Activated CD4-positive, alpha-beta T cell treated with anti-CD3 and anti-CD28 coated beads, Interleukin-2, amount 50 U/mL, for 4 hours (primary cell): Measurements from ENCODE around the gene KCNN3.
A peak's percentile ranks its signal among the peaks of the same experiment; 100 is the strongest.

Experiments
- DNase-seq, 2 experiments: peaks; one replicate each; pipeline ENCODE4 v3.0.0-alpha.2; 2020

The KCNN3 gene

DNA sequence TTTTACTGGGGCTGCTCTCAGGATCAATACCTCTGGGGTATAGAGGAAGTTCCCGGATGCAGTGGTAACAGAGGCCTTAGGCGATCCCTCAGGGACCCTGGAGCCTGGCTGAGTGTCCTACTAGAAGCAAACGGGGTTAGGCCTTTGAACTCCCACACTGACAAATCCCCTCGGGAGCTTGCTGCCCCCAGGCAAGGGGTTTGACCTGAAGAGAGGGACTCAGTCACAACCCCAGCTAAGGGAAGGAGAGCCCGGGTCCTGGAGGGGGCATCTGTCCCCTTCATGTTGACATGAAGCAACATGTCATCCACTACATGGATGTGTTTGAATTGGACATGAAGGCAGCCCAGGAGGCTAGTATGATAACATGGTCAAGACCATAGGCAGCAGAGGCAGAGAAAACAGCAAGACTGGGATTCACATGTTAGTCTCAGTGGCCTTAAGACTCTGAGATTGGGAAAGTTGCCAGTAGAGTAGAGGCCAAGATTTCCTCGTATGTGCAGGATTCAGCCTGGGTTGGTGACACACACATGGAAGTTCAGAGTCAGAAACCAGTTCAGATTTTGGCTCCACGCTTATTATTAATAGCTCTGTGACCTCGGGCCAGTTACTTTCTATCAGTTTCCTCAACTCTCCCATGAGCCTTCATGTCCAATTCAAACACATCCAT lies 101.5 kb downstream of the KCNN3 start:
- DNase-seq, result no peak

DNA sequence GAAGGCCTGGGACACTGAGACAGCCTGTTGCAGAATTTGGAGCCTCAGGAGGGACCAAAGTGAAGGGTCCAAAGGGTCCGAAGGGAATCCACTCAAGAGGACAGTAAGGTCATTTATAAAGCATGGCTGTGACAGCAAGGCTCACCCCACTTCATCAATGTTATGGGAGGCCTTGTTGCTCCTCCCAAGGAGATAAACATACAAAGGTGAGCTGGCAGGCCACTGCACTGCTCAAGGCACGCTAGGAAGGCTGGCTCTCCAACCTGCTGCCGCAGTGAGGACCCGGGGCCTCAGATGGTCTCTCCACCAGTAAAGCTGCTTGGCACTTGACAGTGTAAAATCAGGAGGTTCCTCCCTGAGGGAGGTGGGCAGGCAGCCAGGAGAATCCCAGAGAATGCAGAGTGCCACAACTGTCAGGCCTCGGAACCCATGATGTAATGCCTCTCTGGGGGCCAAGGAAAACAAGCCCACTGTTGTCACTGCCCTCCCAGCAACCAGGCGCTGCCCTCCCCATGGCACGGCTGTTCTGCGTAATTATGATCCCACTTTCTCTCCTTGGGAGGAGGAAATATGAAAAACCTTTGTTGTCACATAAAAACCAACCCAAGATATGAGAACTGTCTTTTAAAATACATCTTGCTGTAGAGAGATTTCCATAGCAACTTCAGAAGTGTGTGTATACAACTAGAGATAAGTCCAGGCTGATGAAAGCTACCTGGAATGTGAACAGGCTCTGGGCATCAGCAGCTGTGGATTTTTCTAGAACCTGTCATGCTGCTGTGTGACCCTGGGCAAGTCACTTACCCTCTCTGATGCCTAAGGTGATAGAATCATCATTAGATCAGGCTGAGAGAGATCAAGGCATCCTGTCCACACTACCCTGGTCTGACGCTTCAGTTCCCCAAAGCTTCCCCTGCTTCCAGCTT lies 102.5 kb downstream of the KCNN3 start:
- no peak for DNase-seq

DNA sequence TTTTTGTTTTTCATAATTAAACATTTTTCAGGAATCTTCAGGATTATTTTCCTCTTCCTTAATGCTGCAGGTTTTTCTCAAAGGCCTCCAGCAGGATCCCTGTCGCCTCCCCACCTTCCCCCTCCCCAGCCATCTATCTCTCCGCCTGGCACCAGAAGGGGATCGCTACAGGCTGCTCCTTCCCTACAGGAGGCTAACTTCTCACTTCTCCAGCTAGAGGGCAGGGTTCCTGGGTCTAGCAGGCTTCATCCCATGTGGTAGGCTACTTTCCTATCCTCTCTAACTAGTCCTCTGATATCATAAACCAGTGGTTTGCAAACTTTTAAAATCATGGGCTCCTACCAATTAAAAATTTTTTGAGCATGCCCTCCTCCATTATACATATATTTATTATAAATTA lies 104.1 kb downstream of the KCNN3 start:
- DNase-seq, result no peak

DNA sequence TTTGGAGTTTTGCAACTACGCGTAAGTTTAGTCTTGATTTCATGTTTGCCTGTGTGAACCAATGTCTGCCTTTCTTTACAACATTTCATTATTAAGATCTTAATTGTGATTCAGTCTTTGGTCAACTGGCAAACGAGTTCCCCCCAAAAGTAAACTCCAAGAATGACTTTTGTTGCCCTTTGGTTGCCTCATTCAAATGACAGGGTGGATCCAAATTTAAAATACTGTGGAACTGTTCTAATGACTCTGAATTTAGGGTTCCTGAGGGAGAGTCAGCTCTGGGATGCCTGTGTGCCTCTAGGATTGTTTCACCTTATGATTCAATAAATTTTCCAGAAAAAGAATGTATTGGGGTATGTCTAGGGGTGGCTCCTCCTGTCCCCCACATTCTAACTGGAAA lies 105.3 kb downstream of the KCNN3 start:
- DNase-seq, result no peak

DNA sequence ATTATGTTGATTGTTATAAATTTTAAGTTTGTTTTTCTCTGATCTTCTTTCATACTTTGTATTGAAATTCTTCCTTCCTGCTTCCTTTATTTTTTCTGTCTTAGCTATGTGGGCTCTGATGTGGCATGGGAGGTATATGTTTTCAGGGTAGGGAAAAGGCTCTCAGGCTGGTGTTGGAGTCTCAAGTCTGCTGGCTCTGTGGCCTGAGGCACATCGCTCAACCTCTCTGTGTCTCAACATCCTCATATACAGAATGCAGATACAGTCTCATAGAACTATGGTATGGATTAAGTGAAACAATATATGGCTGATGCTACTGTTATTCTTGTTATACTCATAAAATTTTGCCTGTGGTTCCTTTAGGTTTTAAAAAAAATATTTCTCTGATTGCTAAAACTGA lies 105.9 kb downstream of the KCNN3 start:
- DNase-seq, result no peak

DNA sequence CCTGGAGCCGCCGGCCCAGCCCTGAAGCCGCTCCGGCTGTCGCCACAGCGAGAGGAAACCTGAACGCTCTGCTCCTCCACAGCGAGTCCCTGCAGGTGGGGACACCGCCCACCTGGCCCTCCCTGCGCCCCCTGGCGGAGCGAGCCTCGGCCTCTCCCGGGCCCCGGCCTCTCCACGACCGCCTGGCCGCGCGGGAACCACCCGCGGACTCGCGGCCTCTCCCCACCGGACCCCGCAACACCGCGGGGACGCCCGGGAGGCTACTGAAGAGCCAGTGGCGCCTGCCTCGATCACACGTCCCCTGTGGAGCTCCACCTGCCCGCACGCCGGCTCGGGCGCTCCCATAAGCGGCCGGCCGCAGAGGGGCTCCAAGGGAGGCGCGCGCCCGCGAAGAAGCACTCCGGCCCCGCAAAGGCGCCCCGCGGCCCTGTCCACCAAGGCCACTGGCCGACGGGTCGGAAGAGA lies 109.6 kb downstream of the KCNN3 start:
- DNase-seq, result peak; percentile 83 to 85

DNA sequence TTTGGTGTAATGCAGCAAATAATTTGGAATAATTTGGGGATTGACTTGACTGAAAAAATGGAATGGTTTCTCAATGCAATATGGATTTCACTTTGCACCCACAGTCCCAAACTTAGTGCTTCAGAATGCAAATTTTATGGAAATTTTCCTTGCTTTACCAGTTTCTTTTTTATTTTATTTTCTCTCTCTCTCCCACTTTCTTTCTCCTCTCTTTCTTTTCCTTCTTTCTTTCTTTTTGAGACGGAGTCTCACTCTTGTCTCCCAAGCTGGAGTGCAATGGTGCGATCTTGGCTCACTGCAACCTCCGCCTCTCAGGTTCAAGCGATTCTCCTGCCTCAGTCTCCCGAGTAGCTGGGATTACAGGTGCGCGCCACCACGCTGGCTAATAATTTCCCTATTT lies 110.3 kb downstream of the KCNN3 start:
- DNase-seq, result no peak

DNA sequence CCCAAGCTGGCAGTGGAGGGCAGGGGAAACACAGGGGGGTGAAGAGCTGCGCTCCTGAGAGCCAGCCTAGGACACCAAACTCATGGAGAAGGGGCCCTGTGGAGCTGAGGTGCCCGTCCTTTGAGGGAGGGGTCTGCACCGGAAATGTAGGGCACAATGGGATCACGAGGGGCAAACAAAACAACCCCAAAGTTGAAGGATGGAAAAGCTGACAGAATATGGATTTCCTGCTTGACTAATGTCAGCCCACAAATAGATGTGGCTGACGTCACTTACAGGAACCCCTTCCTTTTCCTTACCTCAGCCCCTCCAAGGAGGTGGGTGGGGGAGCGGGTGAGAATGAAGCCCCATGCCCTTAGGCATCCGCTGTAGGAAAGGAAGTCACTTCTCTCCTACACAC lies 110.9 kb downstream of the KCNN3 start:
- peak; percentile 67 to 77 for DNase-seq

DNA sequence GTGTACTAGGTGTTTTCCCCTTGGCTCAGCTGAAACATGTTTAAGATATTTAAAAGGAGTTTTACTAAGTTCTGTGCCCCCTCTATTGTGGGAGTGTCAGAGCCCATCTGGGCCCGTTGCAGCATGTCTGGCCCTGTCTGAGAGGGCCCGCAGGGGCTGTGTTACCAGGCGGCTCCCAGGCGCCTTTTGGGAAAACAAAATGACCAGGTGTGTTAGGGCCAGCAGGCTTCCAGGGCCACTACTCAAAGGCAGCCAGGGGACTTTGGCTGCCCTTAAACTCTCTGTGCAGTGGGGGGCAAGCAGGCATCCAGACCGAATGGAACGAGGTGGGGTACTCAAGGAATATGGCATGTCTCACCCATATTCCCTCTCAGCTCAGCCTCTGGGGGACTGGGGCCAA lies 111.7 kb downstream of the KCNN3 start:
- no peak for DNase-seq

DNA sequence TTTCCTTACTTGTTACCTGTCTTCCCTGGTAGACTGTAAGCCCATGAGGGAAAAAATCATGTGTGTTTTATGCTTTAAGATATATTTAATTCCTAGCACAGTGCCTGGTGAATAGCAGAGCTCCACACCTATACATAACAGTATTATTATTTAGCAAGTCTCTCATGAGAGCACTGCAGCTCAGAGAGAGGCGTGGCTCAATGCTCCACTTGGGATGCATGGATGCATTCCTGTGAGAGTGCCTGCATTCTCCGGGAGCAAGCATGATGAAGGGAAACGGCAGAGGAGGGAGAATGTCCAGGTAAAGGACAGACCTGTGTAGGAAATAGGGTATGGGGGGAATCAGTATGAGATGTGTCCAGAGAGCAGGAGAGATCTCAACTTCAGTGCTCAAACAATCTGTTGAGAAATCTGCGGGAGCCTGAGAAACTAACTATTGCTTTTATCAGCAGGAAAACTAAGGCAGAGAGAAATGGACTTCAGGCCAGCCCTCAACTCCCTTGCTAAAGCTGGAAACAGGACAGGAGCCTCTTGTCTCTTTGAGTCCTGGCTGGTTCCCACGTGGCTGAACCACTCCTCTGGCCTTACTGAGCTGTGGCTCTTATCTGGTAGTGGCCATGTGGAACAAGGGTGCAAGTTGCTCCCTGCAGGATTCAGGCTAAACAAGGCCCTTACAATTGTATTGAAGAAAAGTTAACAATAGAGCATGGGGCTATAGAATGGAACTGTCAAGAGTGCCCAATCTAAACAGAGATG lies 113.1 kb downstream of the KCNN3 start:
- no peak for DNase-seq

DNA sequence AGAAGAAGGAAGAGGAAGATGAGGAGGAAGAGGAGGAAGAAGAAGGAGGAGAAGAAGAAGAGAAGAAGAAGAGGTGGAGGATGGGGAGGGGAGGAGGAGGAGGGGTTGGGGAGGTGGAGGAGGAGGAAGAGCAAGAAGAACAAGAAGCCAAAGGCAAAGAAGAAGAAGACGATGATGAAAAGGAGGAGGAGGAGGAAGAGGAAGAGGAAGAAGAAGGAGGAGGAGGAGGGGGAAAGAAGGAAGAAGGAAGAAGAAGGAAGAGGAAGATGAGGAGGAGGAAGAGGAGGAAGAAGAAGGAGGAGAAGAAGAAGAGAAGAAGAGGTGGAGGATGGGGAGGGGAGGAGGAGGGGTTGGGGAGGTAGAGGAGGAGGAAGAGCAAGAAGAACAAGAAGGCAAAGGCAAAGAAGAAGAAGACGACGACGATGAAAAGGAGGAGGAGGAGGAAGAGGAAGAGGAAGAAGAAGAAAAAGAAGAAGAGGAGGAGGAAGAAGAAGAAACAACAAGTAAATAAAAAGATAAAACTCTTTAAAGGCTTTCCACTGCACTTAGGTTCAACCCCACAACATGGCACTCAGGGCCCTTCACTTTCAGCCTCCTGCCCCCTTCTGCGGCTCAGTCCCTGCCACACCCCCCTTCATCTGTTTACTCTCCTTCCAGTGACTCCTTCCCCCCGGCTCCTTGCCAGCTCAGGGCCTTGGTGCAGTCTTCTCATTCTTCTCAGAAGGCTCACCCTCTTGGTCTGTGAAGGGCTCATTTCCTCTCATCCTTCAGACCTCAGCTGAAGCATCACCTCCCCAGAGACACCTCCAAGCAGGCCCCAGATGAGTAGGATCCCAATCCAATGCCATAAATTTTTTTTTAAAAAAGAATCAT lies 114.0 kb downstream of the KCNN3 start:
- no peak for DNase-seq

DNA sequence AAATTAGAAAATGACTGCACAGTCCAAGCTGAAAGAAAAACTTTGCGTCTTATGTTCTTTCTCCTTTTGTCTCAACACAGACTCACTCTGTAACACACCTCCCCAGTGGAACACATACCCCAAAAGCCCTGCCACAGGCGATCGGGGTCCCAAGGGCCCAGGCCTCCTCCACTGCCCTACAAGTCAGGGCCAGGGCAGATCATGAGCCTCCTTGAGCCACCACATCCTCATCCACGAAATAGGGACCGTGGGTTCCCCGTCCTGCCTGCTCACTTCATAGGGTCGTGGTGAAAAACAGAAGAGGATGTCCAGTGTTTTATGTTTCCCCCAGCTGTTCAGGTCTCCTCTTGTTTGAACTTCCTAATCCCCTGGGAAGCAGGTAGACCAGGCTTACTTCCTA lies 116.7 kb downstream of the KCNN3 start:
- no peak for DNase-seq

DNA sequence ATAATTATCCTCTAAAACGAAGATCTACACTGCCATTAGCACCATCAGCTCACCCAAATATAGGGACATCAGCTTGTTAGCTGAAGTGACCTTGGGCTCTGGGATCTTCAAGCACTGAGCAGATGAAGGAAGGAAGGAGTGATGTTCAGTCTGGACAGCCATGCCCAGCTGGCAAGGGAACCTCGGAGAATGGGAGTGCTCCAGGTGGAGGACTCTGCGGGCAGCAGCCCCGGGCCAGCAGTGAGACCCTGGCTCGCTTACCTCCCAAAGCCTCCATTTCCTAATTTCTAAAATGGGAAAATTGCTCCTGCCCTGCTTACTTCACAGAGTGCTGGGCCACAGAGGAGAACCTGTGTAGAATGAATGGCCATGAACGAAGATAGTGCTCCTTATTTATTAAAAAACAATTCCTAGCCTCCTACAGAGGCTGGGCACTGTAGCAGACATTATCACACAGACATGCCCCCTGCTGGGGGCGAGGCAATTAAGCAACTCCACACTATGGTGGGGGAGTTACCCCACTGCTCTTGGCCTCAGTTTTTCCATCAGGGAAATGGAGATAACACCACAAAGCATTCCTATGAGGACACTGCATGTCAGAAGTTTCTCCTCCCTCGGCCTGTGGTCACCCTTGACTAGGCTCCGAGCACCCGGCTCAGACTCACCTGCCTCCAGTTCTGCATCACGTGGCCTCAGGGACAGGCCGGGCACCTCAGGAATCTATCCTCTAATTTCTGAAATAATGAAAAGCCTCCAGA lies 117.6 kb downstream of the KCNN3 start:
- DNase-seq, result no peak

DNA sequence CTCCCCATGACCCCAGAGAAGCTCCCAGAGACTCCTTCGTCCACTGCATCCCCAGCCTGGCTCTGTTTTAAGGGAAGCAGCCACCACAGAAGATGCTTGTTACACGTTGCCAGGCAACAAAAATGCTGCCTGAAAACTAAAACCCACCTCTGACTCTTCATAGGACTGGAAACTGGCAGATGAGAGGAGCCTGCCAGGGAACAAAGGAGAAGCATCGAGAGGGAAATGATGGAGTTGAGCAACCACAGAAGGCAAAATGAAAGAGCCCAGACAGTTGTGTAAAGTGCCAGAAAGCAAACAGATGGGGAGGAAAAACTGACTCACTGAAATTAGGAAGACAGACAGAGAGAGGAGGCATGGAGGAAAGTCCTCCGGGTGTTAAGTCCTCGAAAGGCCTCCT lies 118.4 kb downstream of the KCNN3 start:
- no peak for DNase-seq

DNA sequence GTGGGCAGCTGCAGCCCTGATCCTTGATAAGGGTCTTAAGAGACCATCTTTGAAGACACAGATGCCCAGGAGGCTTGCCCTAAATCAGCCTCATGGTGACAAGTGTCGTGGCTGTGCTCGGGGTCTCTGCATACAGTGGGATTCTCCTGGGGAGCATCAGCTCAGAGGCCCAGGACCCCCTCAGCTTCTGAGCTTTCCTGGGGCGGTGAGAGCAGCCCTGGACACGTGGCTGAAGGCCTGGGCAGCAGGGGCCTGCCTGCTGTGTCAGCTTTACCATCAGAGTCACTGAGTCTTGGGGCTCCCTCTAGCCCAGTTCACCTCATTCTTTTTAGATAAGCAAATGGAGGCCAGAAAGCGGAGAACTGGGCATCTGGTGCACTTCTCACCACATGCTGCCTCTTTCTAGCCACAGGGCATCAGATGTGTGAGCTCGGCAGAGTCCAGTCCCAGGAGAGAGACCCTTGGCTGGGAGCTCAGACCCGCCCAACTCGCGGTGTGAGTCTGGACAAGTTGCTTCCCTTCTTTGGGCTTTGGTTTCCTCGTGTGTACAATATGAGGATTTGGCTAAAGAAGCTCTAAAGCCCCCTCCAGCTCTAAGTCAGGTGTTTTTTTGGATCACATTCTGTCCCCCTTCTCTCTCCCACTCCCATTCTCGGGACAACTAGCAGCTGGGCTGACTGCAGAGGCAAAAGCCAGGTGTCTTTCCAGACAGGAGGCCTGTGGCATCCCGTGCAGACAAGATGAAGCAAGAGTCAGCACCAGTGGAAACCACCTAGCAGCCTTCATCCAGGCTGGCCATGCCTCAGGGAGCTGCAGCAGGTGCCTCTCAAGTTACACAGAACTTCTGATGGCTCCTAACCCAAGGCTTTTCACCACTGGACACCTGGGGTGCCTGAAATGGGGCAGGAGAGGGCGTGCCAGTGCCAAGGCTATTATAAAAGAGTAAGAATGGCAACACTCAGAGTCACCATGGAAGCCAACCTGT lies 119.1 kb downstream of the KCNN3 start:
- DNase-seq, result no peak

DNA sequence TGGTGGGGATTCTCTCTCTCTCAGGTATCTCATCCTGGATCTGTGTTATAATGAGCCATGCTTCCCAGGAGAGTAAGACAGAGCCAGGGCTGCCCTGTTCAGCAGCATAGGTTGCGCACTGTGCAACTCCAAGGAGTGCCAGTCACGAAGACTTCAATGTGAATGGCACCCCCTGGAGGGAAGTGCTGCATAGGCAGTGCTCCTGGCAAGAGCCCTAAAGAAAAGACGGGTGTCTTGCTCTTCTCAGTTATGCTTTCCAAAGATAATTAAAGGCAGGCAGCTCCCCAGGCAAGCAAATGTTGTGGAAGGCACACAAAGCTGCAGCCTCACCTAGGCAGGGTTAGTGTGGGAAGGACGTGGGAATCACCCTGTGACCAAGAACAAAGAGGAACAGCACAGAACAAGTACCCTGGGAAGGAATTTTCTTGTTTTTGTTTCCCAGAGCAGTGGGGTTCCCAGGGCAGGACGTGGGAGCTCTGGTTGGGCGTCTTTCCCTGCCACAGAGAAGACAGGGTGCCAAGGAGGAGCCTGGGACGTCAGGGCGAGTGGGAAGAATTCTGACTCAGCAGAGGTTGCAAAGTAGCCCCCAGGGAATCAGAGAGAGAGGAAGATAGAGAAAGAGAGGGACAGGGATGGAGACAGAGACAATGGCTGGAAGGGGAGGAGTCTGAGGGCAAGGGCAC lies 120.9 kb downstream of the KCNN3 start:
- DNase-seq, result peak in 1 of 2 experiments; percentile 18

DNA sequence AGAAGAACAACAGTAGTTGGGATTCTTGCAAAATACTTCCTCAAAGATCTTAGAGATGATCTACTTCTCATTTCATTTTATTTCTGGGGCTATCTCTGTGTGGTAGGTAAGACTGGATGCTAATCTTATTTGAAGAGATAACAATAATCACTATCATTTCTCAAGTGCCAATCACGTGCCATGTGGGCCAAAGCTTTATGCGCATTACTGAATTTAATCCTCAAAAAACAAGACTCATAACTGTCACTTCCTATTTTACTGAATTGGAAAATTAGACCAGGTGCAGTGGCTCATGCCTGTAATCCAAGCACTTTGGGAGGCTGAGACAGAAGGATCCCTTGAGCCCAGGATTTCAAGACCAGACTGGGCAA lies 121.7 kb downstream of the KCNN3 start:
- no peak for DNase-seq

DNA sequence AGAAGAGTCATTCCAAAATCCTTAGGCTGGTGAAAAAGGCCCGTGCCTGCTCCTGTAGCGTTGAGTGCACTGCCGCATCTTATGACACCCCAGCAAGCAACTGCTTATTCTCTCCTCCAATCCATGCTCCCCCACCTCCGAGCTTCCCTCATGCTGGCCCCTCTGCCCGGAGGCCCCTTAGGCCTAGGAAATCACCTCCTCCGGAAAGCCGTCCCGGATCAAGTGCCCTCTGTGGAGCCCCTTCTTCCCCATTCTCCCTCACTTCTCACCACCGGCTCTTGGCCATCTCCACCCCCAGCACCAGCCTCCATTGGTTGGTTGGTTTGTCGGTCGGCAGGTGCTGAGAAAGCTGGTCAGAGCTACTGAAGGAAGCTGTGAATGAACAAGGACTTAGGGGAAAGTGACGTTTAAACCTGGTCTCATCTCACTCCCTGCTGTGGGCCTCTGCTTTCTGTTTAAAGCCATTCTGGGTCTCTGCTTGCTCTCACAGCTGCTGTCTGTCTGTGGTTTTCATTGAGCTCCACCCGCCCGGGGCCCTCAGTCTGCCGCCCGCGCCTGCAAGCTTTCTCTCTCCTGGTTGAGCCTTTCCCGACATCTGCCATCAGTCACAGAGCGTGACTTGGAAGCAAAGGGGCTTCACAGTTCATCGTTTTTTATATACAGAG lies 122.2 kb downstream of the KCNN3 start:
- DNase-seq, result peak; percentile 38 to 46

DNA sequence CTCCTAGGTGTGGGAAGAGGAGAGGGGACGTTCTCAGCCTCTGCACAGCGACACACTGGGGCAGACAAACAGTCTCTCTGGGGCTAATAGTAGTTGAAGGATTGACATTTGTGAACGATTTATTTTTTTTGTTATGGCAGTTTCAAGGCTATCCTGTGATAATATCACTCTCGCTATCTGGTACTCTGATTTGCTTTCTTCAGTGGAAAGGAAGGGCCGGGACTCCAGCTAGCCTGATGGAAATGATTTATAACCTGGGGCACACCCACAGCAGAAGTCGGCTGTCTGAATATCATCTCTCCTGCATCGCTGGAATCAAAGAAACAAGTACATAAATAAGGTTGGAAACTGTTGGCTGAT lies 122.7 kb downstream of the KCNN3 start:
- no peak for DNase-seq
